Colonic mucosa (tissue), 4 donors: Measurements from ENCODE around the gene TPSD1. TPM values are rescaled to one million over a fixed set of nuclear protein-coding genes. Genes with fewer than 3 reads are reported as not detected.
"Not testable (repeated sequence)": the region's sequence is repeated elsewhere in the genome, so short reads cannot be mapped to it uniquely, and the experiment has no call there.

Source experiments
- DNase-seq: peaks from one replicate; pipeline ENCODE4 v3.0.0-alpha.2; 2020
- H3K27ac ChIP-seq: fragments of 200-600 bp; one replicate; pipeline ENCODE4 v1.8.0; 2021
- H3K27me3 ChIP-seq: fragments of 200-600 bp; one replicate; pipeline ENCODE4 v1.8.0; 2021
- H3K36me3 ChIP-seq: fragments of 200-600 bp; one replicate; pipeline ENCODE4 v1.8.0; 2021
- H3K4me1 ChIP-seq: fragments of 200-600 bp; one replicate; pipeline ENCODE4 v1.8.0; 2021; ENCODE audit warnings: mild to moderate bottlenecking
- H3K4me3 ChIP-seq: fragments of 200-600 bp; one replicate; pipeline ENCODE4 v1.8.0; 2021
- H3K9ac ChIP-seq, 2 donors: one replicate each; pipeline ENCODE4 v1.7.0; 2013; ENCODE audit warnings: control low read depth in 2 of 2, low read depth in 2 of 2, low read length in 2 of 2
- H3K9me3 ChIP-seq: fragments of 200-600 bp; one replicate; pipeline ENCODE4 v1.8.0; 2021
- CTCF ChIP-seq: fragments of 200-600 bp; IDR thresholded peaks from one replicate; pipeline ENCODE4 v1.8.0; 2022; ENCODE audit warnings: antibody characterized with exemption, mild to moderate bottlenecking
- intact Hi-C: fragments of 100-400 bp; cut with DNase I; formaldehyde crosslinking; loops from one replicate; pipeline ENCODE4 v1.14.1; 2022
- total RNA-seq, 2 donors: library from RNA; stranded (reverse); fragmentation: NEBNext Ultra II Directional in 1 of 2; extraction: Animal tissue kit (Norgen Biotek cat#: 25700) in 1 of 2; gene quantifications; one replicate each; pipeline ENCODE4 v1.2.1, GENCODE V29; 2021
- donor health status: healthy.
- donor health status: DM: no; HTN: no; CAD: no.
- donor health status: DM: no; HTN: no; CAD: no.

The TPSD1 gene
- total RNA-seq, 2 donors from 2014 or later = 0.19 to 0.64 TPM

DNA sequence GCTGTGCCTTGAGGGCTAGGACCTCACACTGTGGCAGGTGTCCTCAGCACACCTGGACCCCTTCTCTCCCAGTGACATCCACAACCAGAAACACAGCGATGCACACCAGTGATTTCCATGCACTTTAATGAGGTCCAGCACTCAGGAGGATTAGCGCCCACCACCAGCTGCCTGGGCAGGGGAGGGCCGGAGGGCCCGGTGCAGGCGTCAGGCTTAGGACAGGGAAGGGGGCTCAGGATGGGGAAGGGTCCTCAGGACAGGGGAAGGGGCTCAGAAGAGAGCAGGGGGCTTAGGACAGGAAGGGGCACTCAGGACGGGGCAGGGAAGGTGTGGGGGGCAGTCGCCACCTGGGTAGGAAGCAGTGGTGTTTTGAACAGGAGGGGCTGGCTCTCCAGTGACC is 27.6 kb upstream of the TPSD1 start:
- intact Hi-C loops = not testable (repeated sequence)

DNA sequence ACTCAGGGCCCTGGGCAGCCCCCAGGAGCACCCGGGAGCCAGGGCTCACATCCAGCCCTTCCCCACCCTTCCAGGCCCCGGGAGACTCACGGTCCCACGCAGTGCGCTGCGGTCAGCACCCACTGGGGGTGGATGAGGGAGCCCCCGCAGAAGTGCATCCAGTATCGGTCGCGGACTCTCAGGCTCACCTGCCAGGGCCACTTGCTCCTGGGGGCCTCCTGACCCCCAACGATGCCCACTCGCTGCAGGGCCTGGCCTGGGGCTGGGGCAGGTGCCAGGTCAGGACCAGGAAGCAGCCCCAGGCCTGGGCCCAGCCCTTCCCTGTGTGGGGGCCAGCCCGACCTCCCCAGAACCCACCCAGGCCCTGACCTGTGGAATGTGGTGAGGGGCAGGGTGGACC is 26.4 kb upstream of the TPSD1 start:
- H3K9ac ChIP-seq, H3K27ac ChIP-seq, DNase-seq, H3K36me3 ChIP-seq, H3K4me3 ChIP-seq, H3K9me3 ChIP-seq, intact Hi-C loops, H3K27me3 ChIP-seq, H3K4me1 ChIP-seq: not testable (repeated sequence)

More for the DNA sequence above, 27.6 kb upstream of the TPSD1 start:
- not testable (repeated sequence) for H3K4me1 ChIP-seq, H3K27me3 ChIP-seq, H3K27ac ChIP-seq, H3K9me3 ChIP-seq, H3K4me3 ChIP-seq, H3K9ac ChIP-seq, H3K36me3 ChIP-seq, DNase-seq

DNA sequence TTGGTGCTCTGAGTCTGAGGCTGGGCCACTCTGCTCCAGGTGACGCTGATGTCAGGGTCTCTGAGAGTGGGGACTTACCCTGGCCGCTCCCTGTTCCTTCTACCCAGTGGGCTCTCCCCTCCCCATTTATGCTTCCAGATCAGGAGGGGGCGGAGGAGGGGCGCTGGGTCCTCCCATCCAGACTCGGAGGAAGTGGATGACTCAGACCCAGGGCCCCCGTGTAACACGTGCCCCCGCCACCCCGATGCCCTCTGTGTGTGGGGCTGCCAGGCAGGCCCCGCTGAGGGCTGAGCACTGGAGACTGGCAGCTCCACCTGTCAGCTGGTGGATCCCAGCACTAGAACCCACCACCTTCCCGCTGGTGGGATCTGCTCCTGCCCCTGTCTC is 25.8 kb upstream of the TPSD1 start, which contains the start of gene TPSB2:
TPSB2 (minus strand) TSS at position 101 of the 387 bp plus-strand sequence. CDS start 233 bp downstream, outside the sequence.
- H3K4me1 ChIP-seq, H3K9ac ChIP-seq, H3K36me3 ChIP-seq, H3K4me3 ChIP-seq, H3K27ac ChIP-seq, DNase-seq, H3K9me3 ChIP-seq, intact Hi-C loops, H3K27me3 ChIP-seq: not testable (repeated sequence)

- H3K36me3 ChIP-seq, intact Hi-C loops, H3K27me3 ChIP-seq, DNase-seq, H3K4me3 ChIP-seq, H3K4me1 ChIP-seq, H3K27ac ChIP-seq, H3K9ac ChIP-seq, H3K9me3 ChIP-seq: not testable (repeated sequence)
These were observed 25.2 kb upstream of the TPSD1 start for GRCh38 chr16:1230471-1231212.

- H3K36me3 ChIP-seq = not testable (repeated sequence)
These were observed 24.6 kb upstream of the TPSD1 start for GRCh38 chr16:1231301-1231700.

GRCh38 chr16:1232049-1232748 is 23.7 kb upstream of the TPSD1 start:
- H3K9me3 ChIP-seq, H3K9ac ChIP-seq, H3K36me3 ChIP-seq, intact Hi-C loops, H3K27me3 ChIP-seq, H3K27ac ChIP-seq, H3K4me3 ChIP-seq, DNase-seq, H3K4me1 ChIP-seq: not testable (repeated sequence)

More at GRCh38 chr16:1231301-1231700, 24.6 kb upstream of the TPSD1 start:
- H3K27me3 ChIP-seq, intact Hi-C loops, H3K9ac ChIP-seq, DNase-seq, H3K4me3 ChIP-seq, H3K4me1 ChIP-seq, H3K27ac ChIP-seq, H3K9me3 ChIP-seq: not testable (repeated sequence)

DNA sequence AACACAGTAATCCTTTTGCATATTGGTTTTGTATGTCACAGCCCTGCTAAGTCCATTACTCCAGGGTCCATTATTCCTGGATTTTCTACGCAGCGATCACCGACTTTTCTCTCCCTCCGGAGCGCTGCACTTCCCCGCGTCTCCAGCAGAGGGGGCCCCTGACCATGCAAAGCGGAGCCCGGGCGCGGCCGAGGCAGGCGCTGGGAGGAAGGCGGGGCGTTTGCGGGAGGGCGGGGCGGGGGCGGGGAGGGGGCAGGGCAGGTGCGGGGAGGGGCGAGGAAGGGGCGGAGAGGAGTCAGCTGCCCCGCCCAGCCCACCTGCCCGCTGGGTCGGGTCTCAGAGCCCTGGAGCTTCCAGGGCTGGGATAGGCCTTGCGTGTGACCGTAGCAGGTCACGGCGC is 19.2 kb upstream of the TPSD1 start:
- H3K27ac ChIP-seq, H3K9ac ChIP-seq, H3K4me1 ChIP-seq, H3K9me3 ChIP-seq, H3K4me3 ChIP-seq, H3K36me3 ChIP-seq, DNase-seq, intact Hi-C loops, H3K27me3 ChIP-seq: not testable (repeated sequence)

GRCh38 chr16:1237990-1238389 is 17.9 kb upstream of the TPSD1 start:
- Histone ChIP-seq H3K4me3 (no peak overlapping the region), H3K4me1 (no peaks in the 10 kb centered on the region), H3K9ac (no peak overlapping the region), H3K27me3 (no peaks in the 10 kb centered on the region), H3K36me3 (no peaks in the 10 kb centered on the region), H3K27ac (no peak overlapping the region), H3K9me3 (no peaks in the 10 kb centered on the region)
- TF ChIP-seq CTCF = no peak
- no peak for DNase-seq
- intact Hi-C loops = no loop called here

DNA sequence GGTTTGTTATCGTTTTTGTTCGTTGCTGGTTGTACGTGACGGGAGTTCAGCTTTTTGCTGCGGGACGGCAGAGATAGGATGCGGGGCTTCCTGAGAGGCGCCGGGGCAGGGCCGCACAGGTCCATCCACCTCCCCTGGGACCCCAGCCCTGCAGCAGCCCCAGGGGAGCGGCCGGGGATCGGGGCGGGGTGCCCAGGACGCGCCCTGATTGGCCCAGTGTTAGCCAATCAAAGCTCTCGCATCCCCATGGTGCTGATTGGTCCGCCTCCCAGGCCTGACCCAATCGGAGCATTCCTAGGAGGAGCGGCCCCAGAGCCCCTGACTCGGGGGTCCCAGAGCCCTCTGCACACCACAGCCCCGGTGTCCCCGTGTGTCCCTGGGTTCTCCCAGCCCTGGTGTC is 17.0 kb upstream of the TPSD1 start:
- H3K9me3 ChIP-seq, intact Hi-C loops, H3K9ac ChIP-seq, H3K27me3 ChIP-seq, DNase-seq, H3K27ac ChIP-seq, H3K36me3 ChIP-seq, H3K4me3 ChIP-seq, H3K4me1 ChIP-seq: not testable (repeated sequence)

- H3K4me1 ChIP-seq, H3K9ac ChIP-seq, H3K4me3 ChIP-seq, intact Hi-C loops, H3K27me3 ChIP-seq, H3K36me3 ChIP-seq, H3K27ac ChIP-seq, H3K9me3 ChIP-seq, DNase-seq: not testable (repeated sequence)
These were observed 16.3 kb upstream of the TPSD1 start for GRCh38 chr16:1239575-1239974.

GRCh38 chr16:1240436-1240835 is 15.4 kb upstream of the TPSD1 start, which contains the start of gene TPSAB1:
TPSAB1 (plus strand) TSS chr16:1240705; CDS start chr16:1240939, 234 bp downstream.
- H3K27ac ChIP-seq, H3K9ac ChIP-seq, intact Hi-C loops, H3K4me3 ChIP-seq, H3K27me3 ChIP-seq, H3K36me3 ChIP-seq, DNase-seq, H3K9me3 ChIP-seq, H3K4me1 ChIP-seq: not testable (repeated sequence)

- DNase-seq = not testable (repeated sequence)
These were observed 14.8 kb upstream of the TPSD1 start for GRCh38 chr16:1241081-1241480.

More at GRCh38 chr16:1241081-1241480, 14.8 kb upstream of the TPSD1 start:
- H3K27me3 ChIP-seq, H3K9me3 ChIP-seq, H3K4me1 ChIP-seq, H3K4me3 ChIP-seq, H3K27ac ChIP-seq, H3K36me3 ChIP-seq, intact Hi-C loops, H3K9ac ChIP-seq: not testable (repeated sequence)
